GM13976 (cell line): Measurements from ENCODE around the gene RNH1.
A peak's percentile ranks its signal among the peaks of the same experiment; 100 is the strongest.

Source experiments
- DNase-seq: peaks from one replicate; pipeline ENCODE4 v3.0.0; 2012; ENCODE audit warnings: low spot score
- CTCF ChIP-seq: IDR thresholded peaks from 2 replicates; pipeline ENCODE4 v1.5.1; 2012; ENCODE audit warnings: borderline replicate concordance, mild to moderate bottlenecking; ENCODE audit not compliant: insufficient read depth; ENCODE audit errors: extremely low read depth, missing control alignments, control extremely low read depth
- in situ Hi-C: fragments of 300-500 bp; cut with MboI; formaldehyde crosslinking; loops from one replicate; pipeline ENCODE4 v1.12.0; 2022; ENCODE audit warnings: low sequenced_read_pairs, mixed read lengths, inconsistent platforms; ENCODE audit not compliant: unreplicated experiment

RNH1 gene

GRCh38 chr11:504053-504993, 2.7 kb downstream of the RNH1 start:
- peak; percentile 72 for DNase-seq
- no peak for TF ChIP-seq CTCF
- in situ Hi-C loops = no loop called here

GRCh38 chr11:503179-503981, 3.7 kb downstream of the RNH1 start:
- no peak for TF ChIP-seq CTCF
- DNase-seq = peak; percentile 76
- in situ Hi-C loops = no loop called here

- DNase-seq = no peak
- in situ Hi-C loops = no loop called here
- no peak for TF ChIP-seq CTCF
Observed at GRCh38 chr11:502288-503178, 4.5 kb downstream of the RNH1 start.

- TF ChIP-seq CTCF = no peak
- DNase-seq = no peak
- in situ Hi-C loops = no loop called here
Observed at GRCh38 chr11:501683-502287, 5.3 kb downstream of the RNH1 start.

- no peak for TF ChIP-seq CTCF
- in situ Hi-C loops = no loop called here
- DNase-seq = no peak
Observed at GRCh38 chr11:501001-501682, 5.9 kb downstream of the RNH1 start.
